ENCODE results near the gene BLOC1S5. TPM values are rescaled to one million over a fixed set of nuclear protein-coding genes. Genes with fewer than 3 reads are reported as not detected.
"Not testable (repeated sequence)": the region's sequence is repeated elsewhere in the genome, so short reads cannot be mapped to it uniquely, and the experiment has no call there.

BLOC1S5 gene
- polyA plus RNA-seq, 2 donors = 3.9 to 4.5 TPM

- peaks cover 0 to 2% of the 10 kb centered on the region in 2 donors for H3K36me3 ChIP-seq (ENCODE audit: control insufficient read depth in 2 of 2, insufficient read depth in 2 of 2, low read length in 1 of 2)
- 80 to 83% methylated on average over 3 of the region's 3 CpGs for WGBS, 2 donors
Observed at GRCh38 chr6:8057793-8058192, 6.4 kb downstream of the BLOC1S5 start.

GRCh38 chr6:8057263-8057662 is 6.9 kb downstream of the BLOC1S5 start:
- no peak overlapping the region for H3K4me3 ChIP-seq (ENCODE audit: low read depth in 1 of 2, low read length in 2 of 2)
- 88 to 91% methylated on average over 4 of the region's 4 CpGs for WGBS, 2 donors
- H3K9me3 ChIP-seq (ENCODE audit: control insufficient read depth in 2 of 2, insufficient read depth in 1 of 2, low read depth in 1 of 2, low read length in 1 of 2) = no peaks in the 10 kb centered on the region
- H3K27me3 ChIP-seq (ENCODE audit: control insufficient read depth in 1 of 2, insufficient read depth in 2 of 2, low read length in 2 of 2) = no peaks in the 10 kb centered on the region
- no peak overlapping the region for H3K27ac ChIP-seq (ENCODE audit: low read depth in 2 of 2, low read length in 1 of 2)
- H3K4me1 ChIP-seq (ENCODE audit: control insufficient read depth in 2 of 2, insufficient read depth in 2 of 2, low read length in 1 of 2) = no peaks in the 10 kb centered on the region
- H3K36me3 ChIP-seq (ENCODE audit: control insufficient read depth in 2 of 2, insufficient read depth in 2 of 2, low read length in 1 of 2) = peaks cover 0 to 2% of the 10 kb centered on the region in 2 donors

More at GRCh38 chr6:8057793-8058192, 6.4 kb downstream of the BLOC1S5 start:
- H3K9me3 ChIP-seq (ENCODE audit: control insufficient read depth in 2 of 2, insufficient read depth in 1 of 2, low read depth in 1 of 2, low read length in 1 of 2) = no peaks in the 10 kb centered on the region
- no peak overlapping the region for H3K27ac ChIP-seq (ENCODE audit: low read depth in 2 of 2, low read length in 1 of 2)
- H3K4me1 ChIP-seq (ENCODE audit: control insufficient read depth in 2 of 2, insufficient read depth in 2 of 2, low read length in 1 of 2) = no peaks in the 10 kb centered on the region
- H3K27me3 ChIP-seq (ENCODE audit: control insufficient read depth in 1 of 2, insufficient read depth in 2 of 2, low read length in 2 of 2) = no peaks in the 10 kb centered on the region
- H3K4me3 ChIP-seq (ENCODE audit: low read depth in 1 of 2, low read length in 2 of 2) = no peak overlapping the region

- Histone ChIP-seq H3K9me3 (ENCODE audit: control insufficient read depth in 2 of 2, insufficient read depth in 1 of 2, low read depth in 1 of 2, low read length in 1 of 2) (no peaks in the 10 kb centered on the region), H3K36me3 (ENCODE audit: control insufficient read depth in 2 of 2, insufficient read depth in 2 of 2, low read length in 1 of 2) (peaks cover 0 to 2% of the 10 kb centered on the region in 2 donors), H3K27me3 (ENCODE audit: control insufficient read depth in 1 of 2, insufficient read depth in 2 of 2, low read length in 2 of 2) (no peaks in the 10 kb centered on the region), H3K4me3 (ENCODE audit: low read depth in 1 of 2, low read length in 2 of 2) (no peak overlapping the region), H3K27ac (ENCODE audit: low read depth in 2 of 2, low read length in 1 of 2) (no peak overlapping the region), H3K4me1 (ENCODE audit: control insufficient read depth in 2 of 2, insufficient read depth in 2 of 2, low read length in 1 of 2) (no peaks in the 10 kb centered on the region)
- 86 to 90% methylated on average over 2 of the region's 2 CpGs for WGBS, 2 donors
Observed at GRCh38 chr6:8054276-8054675, 9.9 kb downstream of the BLOC1S5 start.

GRCh38 chr6:8047541-8048292 is 16.5 kb downstream of the BLOC1S5 start:
- H3K27ac ChIP-seq (ENCODE audit: low read depth in 2 of 2, low read length in 1 of 2) = no peak overlapping the region
- 68% methylated on average over 3 of the region's 3 CpGs for WGBS, 2 donors

GRCh38 chr6:8045769-8046168 is 18.4 kb downstream of the BLOC1S5 start:
- WGBS, 2 donors = 91% methylated on average over 4 of the region's 4 CpGs
- not testable (repeated sequence) for H3K4me3 ChIP-seq (ENCODE audit: low read depth in 1 of 2, low read length in 2 of 2); H3K9me3 ChIP-seq (ENCODE audit: control insufficient read depth in 2 of 2, insufficient read depth in 1 of 2, low read depth in 1 of 2, low read length in 1 of 2); H3K27me3 ChIP-seq (ENCODE audit: control insufficient read depth in 1 of 2, insufficient read depth in 2 of 2, low read length in 2 of 2); H3K36me3 ChIP-seq (ENCODE audit: control insufficient read depth in 2 of 2, insufficient read depth in 2 of 2, low read length in 1 of 2); H3K27ac ChIP-seq (ENCODE audit: low read depth in 2 of 2, low read length in 1 of 2); H3K4me1 ChIP-seq (ENCODE audit: control insufficient read depth in 2 of 2, insufficient read depth in 2 of 2, low read length in 1 of 2)

More at GRCh38 chr6:8047541-8048292, 16.5 kb downstream of the BLOC1S5 start:
- Histone ChIP-seq H3K9me3 (ENCODE audit: control insufficient read depth in 2 of 2, insufficient read depth in 1 of 2, low read depth in 1 of 2, low read length in 1 of 2) (no peaks in the 10 kb centered on the region), H3K4me3 (ENCODE audit: low read depth in 1 of 2, low read length in 2 of 2) (no peak overlapping the region), H3K27me3 (ENCODE audit: control insufficient read depth in 1 of 2, insufficient read depth in 2 of 2, low read length in 2 of 2) (no peaks in the 10 kb centered on the region), H3K36me3 (ENCODE audit: control insufficient read depth in 2 of 2, insufficient read depth in 2 of 2, low read length in 1 of 2) (no peaks in the 10 kb centered on the region), H3K4me1 (ENCODE audit: control insufficient read depth in 2 of 2, insufficient read depth in 2 of 2, low read length in 1 of 2) (no peaks in the 10 kb centered on the region)

- H3K4me3 ChIP-seq (ENCODE audit: low read depth in 1 of 2, low read length in 2 of 2) = no peak overlapping the region
- no peaks in the 10 kb centered on the region for H3K9me3 ChIP-seq (ENCODE audit: control insufficient read depth in 2 of 2, insufficient read depth in 1 of 2, low read depth in 1 of 2, low read length in 1 of 2)
- no peaks in the 10 kb centered on the region for H3K4me1 ChIP-seq (ENCODE audit: control insufficient read depth in 2 of 2, insufficient read depth in 2 of 2, low read length in 1 of 2)
- H3K27me3 ChIP-seq (ENCODE audit: control insufficient read depth in 1 of 2, insufficient read depth in 2 of 2, low read length in 2 of 2) = no peaks in the 10 kb centered on the region
- WGBS, 2 donors = 62 to 64% methylated on average over 3 of the region's 3 CpGs
- no peak overlapping the region for H3K27ac ChIP-seq (ENCODE audit: low read depth in 2 of 2, low read length in 1 of 2)
- H3K36me3 ChIP-seq (ENCODE audit: control insufficient read depth in 2 of 2, insufficient read depth in 2 of 2, low read length in 1 of 2) = no peaks in the 10 kb centered on the region
Observed at GRCh38 chr6:8043221-8043620, 21.0 kb downstream of the BLOC1S5 start.

GRCh38 chr6:8041913-8042583 is 22.1 kb downstream of the BLOC1S5 start:
- Histone ChIP-seq H3K27me3 (ENCODE audit: control insufficient read depth in 1 of 2, insufficient read depth in 2 of 2, low read length in 2 of 2) (no peaks in the 10 kb centered on the region), H3K36me3 (ENCODE audit: control insufficient read depth in 2 of 2, insufficient read depth in 2 of 2, low read length in 1 of 2) (no peaks in the 10 kb centered on the region), H3K27ac (ENCODE audit: low read depth in 2 of 2, low read length in 1 of 2) (no peak overlapping the region), H3K9me3 (ENCODE audit: control insufficient read depth in 2 of 2, insufficient read depth in 1 of 2, low read depth in 1 of 2, low read length in 1 of 2) (no peaks in the 10 kb centered on the region), H3K4me1 (ENCODE audit: control insufficient read depth in 2 of 2, insufficient read depth in 2 of 2, low read length in 1 of 2) (no peaks in the 10 kb centered on the region), H3K4me3 (ENCODE audit: low read depth in 1 of 2, low read length in 2 of 2) (no peak overlapping the region)
- 92 to 96% methylated on average over 9 of the region's 9 CpGs for WGBS, 2 donors

GRCh38 chr6:8034107-8034506 is 30.1 kb downstream of the BLOC1S5 start:
- 84 to 85% methylated on average over 3 of the region's 3 CpGs for WGBS, 2 donors
- H3K27ac ChIP-seq (ENCODE audit: low read depth in 2 of 2, low read length in 1 of 2); H3K4me1 ChIP-seq (ENCODE audit: control insufficient read depth in 2 of 2, insufficient read depth in 2 of 2, low read length in 1 of 2); H3K9me3 ChIP-seq (ENCODE audit: control insufficient read depth in 2 of 2, insufficient read depth in 1 of 2, low read depth in 1 of 2, low read length in 1 of 2); H3K4me3 ChIP-seq (ENCODE audit: low read depth in 1 of 2, low read length in 2 of 2); H3K36me3 ChIP-seq (ENCODE audit: control insufficient read depth in 2 of 2, insufficient read depth in 2 of 2, low read length in 1 of 2); H3K27me3 ChIP-seq (ENCODE audit: control insufficient read depth in 1 of 2, insufficient read depth in 2 of 2, low read length in 2 of 2): not testable (repeated sequence)

GRCh38 chr6:8030920-8031319 is 33.3 kb downstream of the BLOC1S5 start:
- WGBS, 2 donors = 90 to 91% methylated on average over 5 of the region's 5 CpGs
- Histone ChIP-seq H3K36me3 (ENCODE audit: control insufficient read depth in 2 of 2, insufficient read depth in 2 of 2, low read length in 1 of 2) (no peaks in the 10 kb centered on the region), H3K27me3 (ENCODE audit: control insufficient read depth in 1 of 2, insufficient read depth in 2 of 2, low read length in 2 of 2) (no peaks in the 10 kb centered on the region), H3K4me1 (ENCODE audit: control insufficient read depth in 2 of 2, insufficient read depth in 2 of 2, low read length in 1 of 2) (no peaks in the 10 kb centered on the region), H3K9me3 (ENCODE audit: control insufficient read depth in 2 of 2, insufficient read depth in 1 of 2, low read depth in 1 of 2, low read length in 1 of 2) (no peaks in the 10 kb centered on the region), H3K4me3 (ENCODE audit: low read depth in 1 of 2, low read length in 2 of 2) (no peak overlapping the region), H3K27ac (ENCODE audit: low read depth in 2 of 2, low read length in 1 of 2) (no peak overlapping the region)

Data from esophagus (tissue), 2 donors.